ENCODE measurements around the gene GSE1.

- no peak for TF ChIP-seq CTCF (conservative IDR thresholded peaks at IDR 0.05)
- TF ChIP-seq ZFX (IDR thresholded peaks at IDR 0.05): no peak
Observed at GRCh38 chr16:85574672-85575475, 38.2 kb upstream of the GSE1 start.

All from C4-2B (cell line).